Right lobe of liver (tissue), 4 donors: ENCODE results near the gene OR52M1.

Source experiments
- POLR2A ChIP-seq: fragments of 450-650 bp; IDR thresholded peaks from one replicate; pipeline ENCODE4 v1.6.1; 2017; ENCODE audit warnings: antibody characterized with exemption, mild to moderate bottlenecking
- TF ChIP-seq, protein P1 (sequence below), 4 donors: fragments of 200-600 bp in 3 of 4; fragments of 450-650 bp in 1 of 4; IDR thresholded peaks; one replicate each; pipeline versions ENCODE4 v1.5.1 to v1.8.0; 2016 to 2022; ENCODE audit warnings: antibody characterized with exemption in 4 of 4, mild to moderate bottlenecking in 2 of 4
- donor health status: DM: no; HTN: no; CAD: no.
- donor health status: DM: no; HTN: no; CAD: no.
- donor health status: DM: no; HTN: yes; CAD: no.

DNA sequence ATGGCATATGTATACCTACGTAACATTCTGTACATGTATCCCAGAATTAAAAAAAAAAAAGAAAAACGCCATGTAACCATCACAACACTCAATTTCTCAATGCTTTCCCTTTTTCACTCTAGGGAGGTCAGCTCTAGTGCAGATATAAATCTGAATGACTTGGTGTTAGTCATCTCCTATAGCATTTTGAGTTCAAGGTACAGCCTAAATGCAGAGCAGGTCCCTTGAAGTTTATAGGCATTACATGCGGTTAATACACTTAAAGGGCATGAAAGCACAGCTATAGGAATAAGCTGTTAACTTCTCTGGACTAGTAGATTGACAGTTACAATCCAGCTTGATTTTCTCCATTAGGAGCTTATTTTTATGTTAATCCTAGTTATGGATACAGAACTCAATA is 20.4 kb downstream of the OR52M1 start:
- TF ChIP-seq POLR2A, result no peak
- TF ChIP-seq, protein P1, sequence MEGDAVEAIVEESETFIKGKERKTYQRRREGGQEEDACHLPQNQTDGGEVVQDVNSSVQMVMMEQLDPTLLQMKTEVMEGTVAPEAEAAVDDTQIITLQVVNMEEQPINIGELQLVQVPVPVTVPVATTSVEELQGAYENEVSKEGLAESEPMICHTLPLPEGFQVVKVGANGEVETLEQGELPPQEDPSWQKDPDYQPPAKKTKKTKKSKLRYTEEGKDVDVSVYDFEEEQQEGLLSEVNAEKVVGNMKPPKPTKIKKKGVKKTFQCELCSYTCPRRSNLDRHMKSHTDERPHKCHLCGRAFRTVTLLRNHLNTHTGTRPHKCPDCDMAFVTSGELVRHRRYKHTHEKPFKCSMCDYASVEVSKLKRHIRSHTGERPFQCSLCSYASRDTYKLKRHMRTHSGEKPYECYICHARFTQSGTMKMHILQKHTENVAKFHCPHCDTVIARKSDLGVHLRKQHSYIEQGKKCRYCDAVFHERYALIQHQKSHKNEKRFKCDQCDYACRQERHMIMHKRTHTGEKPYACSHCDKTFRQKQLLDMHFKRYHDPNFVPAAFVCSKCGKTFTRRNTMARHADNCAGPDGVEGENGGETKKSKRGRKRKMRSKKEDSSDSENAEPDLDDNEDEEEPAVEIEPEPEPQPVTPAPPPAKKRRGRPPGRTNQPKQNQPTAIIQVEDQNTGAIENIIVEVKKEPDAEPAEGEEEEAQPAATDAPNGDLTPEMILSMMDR (IDR thresholded peaks at IDR 0.05), result no peak
